Measurements from ENCODE around the gene COL21A1. TPM values are rescaled to one million over a fixed set of nuclear protein-coding genes. Genes with fewer than 3 reads are reported as not detected.

The COL21A1 gene
- total RNA-seq, 2 experiments from 2014 or later = not detected

DNA sequence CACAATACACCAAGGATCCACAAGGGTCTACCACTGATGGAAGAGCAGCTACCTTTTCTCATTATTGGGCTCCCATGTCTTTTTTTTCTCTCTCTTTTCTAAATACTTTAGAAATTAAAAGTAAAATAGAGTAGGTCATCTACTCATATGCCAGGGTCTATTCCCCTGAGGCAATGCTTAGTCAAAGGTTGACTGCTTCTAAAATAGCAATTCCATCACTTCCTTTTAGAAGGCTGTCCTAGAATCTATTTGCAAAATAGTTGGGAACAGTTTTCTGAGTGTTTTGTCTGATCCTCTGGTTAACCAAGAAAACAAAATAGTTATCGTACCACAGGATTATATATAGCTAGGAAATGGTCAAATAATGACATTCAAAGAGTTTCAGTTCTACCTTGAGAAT, 174.1 kb downstream of the COL21A1 start:
- H3K27me3 Mint-ChIP-seq = no peaks in the 10 kb centered on the region
- ChIA-PET CTCF (no interaction called here), POLR2A (no interaction called here)
- H3K4me1 Mint-ChIP-seq = no peaks in the 10 kb centered on the region
- H3K36me3 Mint-ChIP-seq (ENCODE audit: low read depth) = no peaks in the 10 kb centered on the region
- no peak for DNase-seq
- no peak overlapping the region for H3K4me3 Mint-ChIP-seq
- H3K9me3 Mint-ChIP-seq = no peaks in the 10 kb centered on the region
- H3K27ac Mint-ChIP-seq = no peak overlapping the region

DNA sequence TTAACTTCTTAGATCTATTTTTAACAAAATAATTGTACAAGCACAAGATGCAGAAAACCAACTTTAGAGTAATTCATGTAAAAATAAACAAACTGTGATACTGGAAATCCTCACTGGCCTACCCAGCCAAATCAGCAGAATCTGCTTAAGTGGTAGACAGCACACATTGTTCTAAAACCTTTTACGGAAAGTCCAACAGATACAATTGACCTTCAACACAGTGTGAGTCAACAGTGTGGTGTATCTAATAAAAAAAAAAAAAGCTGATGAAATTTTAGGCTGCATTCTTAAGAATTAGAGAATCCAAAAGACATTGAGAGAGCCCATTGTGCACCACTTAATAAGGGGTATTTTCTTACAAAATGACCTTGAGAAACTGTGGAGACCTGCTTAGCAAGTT, 174.5 kb downstream of the COL21A1 start:
- H3K4me3 Mint-ChIP-seq = no peak overlapping the region
- DNase-seq = no peak
- ChIA-PET CTCF (no interaction called here), POLR2A (no interaction called here)
- H3K9me3 Mint-ChIP-seq = no peaks in the 10 kb centered on the region
- no peaks in the 10 kb centered on the region for H3K27me3 Mint-ChIP-seq
- H3K36me3 Mint-ChIP-seq (ENCODE audit: low read depth) = no peaks in the 10 kb centered on the region
- H3K4me1 Mint-ChIP-seq = no peaks in the 10 kb centered on the region
- no peak overlapping the region for H3K27ac Mint-ChIP-seq

DNA sequence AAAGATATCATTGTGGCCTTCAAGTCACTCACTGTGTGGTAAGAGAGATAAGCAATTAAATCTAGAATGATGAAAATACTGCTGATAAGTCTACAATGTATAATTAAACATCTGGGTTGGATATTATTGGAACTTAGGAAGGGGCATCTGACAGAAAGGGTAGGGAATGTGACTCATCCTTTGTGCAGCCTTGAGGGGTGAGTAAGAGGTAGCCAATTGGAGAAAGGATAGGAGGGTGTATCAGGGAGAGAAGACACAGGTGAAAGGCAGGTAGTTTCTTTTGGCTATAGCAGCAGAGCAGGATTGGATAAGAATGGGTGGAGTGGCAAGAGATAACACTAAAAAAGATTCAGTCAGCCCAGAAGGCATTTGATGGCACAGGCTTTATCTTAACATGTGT, 182.0 kb downstream of the COL21A1 start:
- DNase-seq = no peak
- H3K27ac Mint-ChIP-seq = no peak overlapping the region
- no peaks in the 10 kb centered on the region for H3K9me3 Mint-ChIP-seq
- H3K4me1 Mint-ChIP-seq = no peaks in the 10 kb centered on the region
- no peaks in the 10 kb centered on the region for H3K27me3 Mint-ChIP-seq
- ChIA-PET CTCF (no interaction called here), POLR2A (no interaction called here)
- H3K36me3 Mint-ChIP-seq (ENCODE audit: low read depth) = no peaks in the 10 kb centered on the region
- no peak overlapping the region for H3K4me3 Mint-ChIP-seq

DNA sequence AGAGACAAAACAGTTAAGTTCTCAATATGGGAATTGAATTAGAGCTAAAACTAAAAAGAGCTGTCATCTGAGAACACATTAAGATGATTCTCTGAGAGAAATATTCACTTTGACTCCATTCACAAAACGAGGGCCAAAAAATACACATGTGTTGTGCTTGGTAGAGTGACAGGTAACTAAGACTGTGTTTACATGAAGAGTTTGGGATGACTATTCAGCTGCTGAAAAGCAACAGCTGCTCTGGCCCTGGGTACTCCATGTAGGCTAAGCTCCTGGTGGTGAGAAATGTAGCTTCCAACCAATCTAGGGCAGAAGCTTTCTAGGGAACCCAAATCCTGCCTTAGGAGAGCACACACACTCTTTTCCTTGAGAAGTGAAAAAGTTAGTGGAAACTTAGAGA, 184.5 kb downstream of the COL21A1 start:
- DNase-seq = no peak
- Mint-ChIP-seq H3K27ac (no peak overlapping the region), H3K9me3 (no peaks in the 10 kb centered on the region), H3K4me1 (no peaks in the 10 kb centered on the region), H3K4me3 (no peak overlapping the region), H3K27me3 (no peaks in the 10 kb centered on the region), H3K36me3 (ENCODE audit: low read depth) (no peaks in the 10 kb centered on the region)
- POLR2A ChIA-PET = no interaction called here
- CTCF ChIA-PET = no interaction called here

GRCh38 chr6:56058636-56059035, 188.7 kb downstream of the COL21A1 start:
- POLR2A ChIA-PET = no interaction called here
- H3K4me1 Mint-ChIP-seq = no peaks in the 10 kb centered on the region
- no peak overlapping the region for H3K4me3 Mint-ChIP-seq
- DNase-seq = no peak
- no peaks in the 10 kb centered on the region for H3K9me3 Mint-ChIP-seq
- no peak overlapping the region for H3K27ac Mint-ChIP-seq
- CTCF ChIA-PET = no interaction called here
- H3K27me3 Mint-ChIP-seq = no peaks in the 10 kb centered on the region
- no peaks in the 10 kb centered on the region for H3K36me3 Mint-ChIP-seq (ENCODE audit: low read depth)

- Mint-ChIP-seq H3K4me3 (no peak overlapping the region), H3K36me3 (ENCODE audit: low read depth) (no peaks in the 10 kb centered on the region), H3K4me1 (no peaks in the 10 kb centered on the region), H3K27me3 (no peaks in the 10 kb centered on the region), H3K9me3 (no peaks in the 10 kb centered on the region), H3K27ac (no peak overlapping the region)
- ChIA-PET POLR2A (no interaction called here), CTCF (no interaction called here)
- DNase-seq = no peak
Observed at GRCh38 chr6:56055081-56055704, 192.2 kb downstream of the COL21A1 start.

- Mint-ChIP-seq H3K27ac (no peak overlapping the region), H3K4me1 (no peaks in the 10 kb centered on the region), H3K36me3 (ENCODE audit: low read depth) (no peaks in the 10 kb centered on the region), H3K9me3 (no peaks in the 10 kb centered on the region), H3K4me3 (no peak overlapping the region), H3K27me3 (no peaks in the 10 kb centered on the region)
- CTCF ChIA-PET = no interaction called here
- DNase-seq = no peak
- POLR2A ChIA-PET = no interaction called here
Observed at GRCh38 chr6:56051202-56051598, 196.2 kb downstream of the COL21A1 start.

GRCh38 chr6:56050530-56051201, 196.7 kb downstream of the COL21A1 start:
- CTCF ChIA-PET = no interaction called here
- Mint-ChIP-seq H3K27ac (no peak overlapping the region), H3K9me3 (no peaks in the 10 kb centered on the region), H3K36me3 (ENCODE audit: low read depth) (no peaks in the 10 kb centered on the region), H3K4me3 (no peak overlapping the region), H3K4me1 (no peaks in the 10 kb centered on the region), H3K27me3 (no peaks in the 10 kb centered on the region)
- POLR2A ChIA-PET = no interaction called here
- no peak for DNase-seq

- ChIA-PET CTCF (no interaction called here), POLR2A (no interaction called here)
- Mint-ChIP-seq H3K4me1 (no peaks in the 10 kb centered on the region), H3K9me3 (no peaks in the 10 kb centered on the region), H3K4me3 (no peak overlapping the region), H3K27ac (no peak overlapping the region), H3K36me3 (ENCODE audit: low read depth) (no peaks in the 10 kb centered on the region), H3K27me3 (no peaks in the 10 kb centered on the region)
- DNase-seq = no peak
Observed at GRCh38 chr6:56048601-56049000, 198.8 kb downstream of the COL21A1 start.

GRCh38 chr6:56047931-56048540, 199.3 kb downstream of the COL21A1 start:
- no peaks in the 10 kb centered on the region for H3K36me3 Mint-ChIP-seq (ENCODE audit: low read depth)
- H3K27ac Mint-ChIP-seq = no peak overlapping the region
- no peak for DNase-seq
- no peaks in the 10 kb centered on the region for H3K9me3 Mint-ChIP-seq
- no peak overlapping the region for H3K4me3 Mint-ChIP-seq
- ChIA-PET POLR2A (no interaction called here), CTCF (no interaction called here)
- H3K4me1 Mint-ChIP-seq = no peaks in the 10 kb centered on the region
- H3K27me3 Mint-ChIP-seq = no peaks in the 10 kb centered on the region

DNA sequence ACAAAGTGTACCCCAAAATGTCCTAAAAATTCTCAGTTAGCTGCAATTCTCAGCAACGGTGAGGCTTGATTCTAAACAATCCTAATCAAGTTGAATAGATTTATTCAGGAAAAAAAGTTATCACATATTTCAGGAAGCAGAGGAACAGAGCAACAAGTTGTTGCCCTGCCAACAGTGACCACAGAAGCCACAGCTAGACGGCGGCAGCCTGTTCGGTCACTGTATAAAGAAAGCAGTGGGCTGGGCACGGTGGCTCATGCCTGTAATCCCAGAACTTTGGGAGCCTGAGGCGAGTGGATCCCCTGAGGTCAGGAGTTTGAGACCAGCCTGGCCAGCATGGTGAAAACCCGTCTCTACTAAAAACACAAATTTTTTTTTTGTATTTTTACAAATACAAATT, 200.8 kb downstream of the COL21A1 start:
- Mint-ChIP-seq H3K9me3 (no peaks in the 10 kb centered on the region), H3K4me1 (no peaks in the 10 kb centered on the region), H3K4me3 (no peak overlapping the region), H3K36me3 (ENCODE audit: low read depth) (no peaks in the 10 kb centered on the region), H3K27me3 (no peaks in the 10 kb centered on the region), H3K27ac (no peak overlapping the region)
- ChIA-PET POLR2A (no interaction called here), CTCF (no interaction called here)
- DNase-seq = no peak

GRCh38 chr6:56043761-56044160, 203.6 kb downstream of the COL21A1 start:
- CTCF ChIA-PET = no interaction called here
- POLR2A ChIA-PET = no interaction called here
- no peak for DNase-seq

GRCh38 chr6:56043076-56043475, 204.3 kb downstream of the COL21A1 start:
- H3K36me3 Mint-ChIP-seq (ENCODE audit: low read depth) = no peaks in the 10 kb centered on the region
- H3K27ac Mint-ChIP-seq = no peak overlapping the region
- no peak for DNase-seq
- no peaks in the 10 kb centered on the region for H3K27me3 Mint-ChIP-seq
- ChIA-PET POLR2A (no interaction called here), CTCF (no interaction called here)
- H3K9me3 Mint-ChIP-seq = no peaks in the 10 kb centered on the region
- no peaks in the 10 kb centered on the region for H3K4me1 Mint-ChIP-seq
- H3K4me3 Mint-ChIP-seq = no peak overlapping the region

More at GRCh38 chr6:56043761-56044160, 203.6 kb downstream of the COL21A1 start:
- Mint-ChIP-seq H3K4me3 (no peak overlapping the region), H3K27me3 (no peaks in the 10 kb centered on the region), H3K36me3 (ENCODE audit: low read depth) (no peaks in the 10 kb centered on the region), H3K27ac (no peak overlapping the region), H3K9me3 (no peaks in the 10 kb centered on the region), H3K4me1 (no peaks in the 10 kb centered on the region)

GRCh38 chr6:56041591-56041990, 205.8 kb downstream of the COL21A1 start:
- Mint-ChIP-seq H3K27ac (no peak overlapping the region), H3K4me1 (no peaks in the 10 kb centered on the region), H3K27me3 (no peaks in the 10 kb centered on the region), H3K36me3 (ENCODE audit: low read depth) (no peaks in the 10 kb centered on the region), H3K4me3 (no peak overlapping the region), H3K9me3 (no peaks in the 10 kb centered on the region)
- ChIA-PET CTCF (no interaction called here), POLR2A (no interaction called here)
- DNase-seq = no peak

All from activated CD4-positive, alpha-beta T cell treated with anti-CD3 and anti-CD28 coated beads, Interleukin-2, amount 10 ng/mL, durations not matched to agents 7 days and 5 days (primary cell).